H9 (cell line): ENCODE measurements around the gene TXNDC5. TPM values are rescaled to one million over a fixed set of nuclear protein-coding genes. Genes with fewer than 3 reads are reported as not detected.

Experiments
- DNase-seq: peaks from one replicate; pipeline ENCODE4 v3.0.0-alpha.2; 2017
- H2AFZ ChIP-seq: one replicate; pipeline ENCODE4 v1.6.1; 2013; ENCODE audit warnings: mild to moderate bottlenecking, low read length, control low read depth, moderate library complexity
- H2AK5ac ChIP-seq: 2 replicates; pipeline ENCODE4 v1.6.1; 2013; ENCODE audit warnings: low read length, control low read depth, mixed read lengths; ENCODE audit not compliant: insufficient read length
- H2BK120ac ChIP-seq: one replicate; pipeline ENCODE4 v1.6.1; 2013; ENCODE audit warnings: low read depth, mild to moderate bottlenecking, low read length, control low read depth, inconsistent platforms; ENCODE audit not compliant: poor library complexity, severe bottlenecking
- H2BK12ac ChIP-seq: 2 replicates; pipeline ENCODE4 v1.6.1; 2013; ENCODE audit warnings: low read length, control low read depth, mixed read lengths, low read depth; ENCODE audit not compliant: insufficient read length
- H2BK15ac ChIP-seq: 2 replicates; pipeline ENCODE4 v1.6.1; 2013; ENCODE audit warnings: low read depth, low read length, control low read depth
- H2BK20ac ChIP-seq: one replicate; pipeline ENCODE4 v1.6.1; 2013; ENCODE audit warnings: low read depth, mild to moderate bottlenecking, low read length, control low read depth, inconsistent platforms; ENCODE audit not compliant: poor library complexity, severe bottlenecking
- H2BK5ac ChIP-seq: 2 replicates; pipeline ENCODE4 v1.6.1; 2013; ENCODE audit warnings: low read length, control low read depth, mixed read lengths; ENCODE audit not compliant: insufficient read length
- H3K14ac ChIP-seq: 2 replicates; pipeline ENCODE4 v1.6.1; 2013; ENCODE audit warnings: low read length, control low read depth; ENCODE audit not compliant: insufficient read depth
- H3K18ac ChIP-seq: 2 replicates; pipeline ENCODE4 v1.6.1; 2013; ENCODE audit warnings: low read depth, mild to moderate bottlenecking, mixed read lengths, low read length, control low read depth; ENCODE audit not compliant: insufficient read length
- H3K23ac ChIP-seq: 2 replicates; pipeline ENCODE4 v1.6.1; 2013; ENCODE audit warnings: low read length, control low read depth, mixed read lengths, low read depth; ENCODE audit not compliant: insufficient read length
- H3K23me2 ChIP-seq: 2 replicates; pipeline ENCODE4 v1.6.1; 2013; ENCODE audit warnings: low read depth, mild to moderate bottlenecking, mixed read lengths, low read length, control low read depth; ENCODE audit not compliant: insufficient read length, poor library complexity, severe bottlenecking
- H3K27ac ChIP-seq: 2 replicates; pipeline ENCODE4 v1.5.1; 2013; ENCODE audit warnings: low read length, control low read depth, mixed read lengths, low read depth; ENCODE audit not compliant: insufficient read length
- H3K27me3 ChIP-seq: 2 replicates; pipeline ENCODE4 v1.6.1; 2013; ENCODE audit warnings: low read length, control low read depth, inconsistent platforms; ENCODE audit not compliant: insufficient read depth
- H3K4ac ChIP-seq: 2 replicates; pipeline ENCODE4 v1.6.1; 2013; ENCODE audit warnings: low read depth, mild to moderate bottlenecking, control low read depth, inconsistent platforms, low read length, moderate library complexity
- H3K4me1 ChIP-seq: 2 replicates; pipeline ENCODE4 v1.6.1; 2013; ENCODE audit warnings: low read length, control low read depth, inconsistent platforms; ENCODE audit not compliant: insufficient read depth
- H3K4me2 ChIP-seq: 2 replicates; pipeline ENCODE4 v1.6.1; 2013; ENCODE audit warnings: low read length, control low read depth, mixed read lengths; ENCODE audit not compliant: insufficient read length, insufficient read depth
- H3K56ac ChIP-seq: 2 replicates; pipeline ENCODE4 v1.6.1; 2013; ENCODE audit warnings: low read depth, mild to moderate bottlenecking, mixed read lengths, low read length, control low read depth; ENCODE audit not compliant: insufficient read length
- H3K79me1 ChIP-seq: 2 replicates; pipeline ENCODE4 v1.6.1; 2013; ENCODE audit warnings: low read depth, mild to moderate bottlenecking, moderate library complexity, low read length, control low read depth, inconsistent platforms; ENCODE audit not compliant: insufficient read depth, poor library complexity, severe bottlenecking
- H3K79me2 ChIP-seq: 2 replicates; pipeline ENCODE4 v1.6.1; 2013; ENCODE audit warnings: low read length, control low read depth, inconsistent platforms; ENCODE audit not compliant: insufficient read depth
- H3K9ac ChIP-seq: 2 replicates; pipeline ENCODE4 v1.6.1; 2013; ENCODE audit warnings: low read length, control low read depth, mixed read lengths; ENCODE audit not compliant: insufficient read length; ENCODE audit errors: extremely low read depth
- H3K9me3 ChIP-seq: one replicate; pipeline ENCODE4 v1.6.1; 2013; ENCODE audit warnings: low read depth, low read length, inconsistent platforms; ENCODE audit not compliant: control insufficient read depth
- H3T11ph ChIP-seq: one replicate; pipeline ENCODE4 v1.6.1; 2013; ENCODE audit warnings: mild to moderate bottlenecking, low read length, control low read depth, inconsistent platforms
- H4K20me1 ChIP-seq: one replicate; pipeline ENCODE4 v1.6.1; 2013; ENCODE audit not compliant: control insufficient read depth, insufficient read length, insufficient read depth
- H4K5ac ChIP-seq: 2 replicates; pipeline ENCODE4 v1.6.1; 2013; ENCODE audit warnings: low read depth, mild to moderate bottlenecking, mixed read lengths, low read length, control low read depth; ENCODE audit not compliant: insufficient read length
- H4K8ac ChIP-seq: replicated peaks from 2 replicates; pipeline ENCODE4 v1.6.1; 2013; ENCODE audit warnings: low read length, control low read depth, mixed read lengths, low read depth; ENCODE audit not compliant: insufficient read length
- H4K91ac ChIP-seq: 2 replicates; pipeline ENCODE4 v1.6.1; 2013; ENCODE audit warnings: low read depth, mild to moderate bottlenecking, moderate library complexity, mixed read lengths, low read length, control low read depth; ENCODE audit not compliant: insufficient read length
- H3K27ac Mint-ChIP-seq, 3 experiments: 2 replicates in 2 of 3; 3 replicates in 1 of 3; pipeline ENCODE4 v1.8.0; 2020 to 2021; ENCODE audit warnings: mixed read lengths in 3 of 3, mild to moderate bottlenecking in 1 of 3, moderate library complexity in 1 of 3
- H3K27me3 Mint-ChIP-seq: 2 replicates; pipeline ENCODE4 v1.8.0; 2021; ENCODE audit warnings: low read depth, mild to moderate bottlenecking, moderate library complexity, mixed read lengths
- H3K36me3 Mint-ChIP-seq, 3 experiments: 2 replicates in 2 of 3; 3 replicates in 1 of 3; pipeline ENCODE4 v1.8.0; 2020 to 2021; ENCODE audit warnings: low read depth in 3 of 3, mixed read lengths in 3 of 3; ENCODE audit not compliant: insufficient read depth in 1 of 3
- H3K4me1 Mint-ChIP-seq, 2 experiments: 2 replicates each; pipeline ENCODE4 v1.8.0; 2020; ENCODE audit warnings: mixed read lengths in 2 of 2
- H3K4me3 Mint-ChIP-seq, 2 experiments: 2 replicates in 1 of 2; 3 replicates in 1 of 2; pipeline ENCODE4 v1.8.0; 2020 to 2021; ENCODE audit warnings: mild to moderate bottlenecking in 2 of 2, mixed read lengths in 2 of 2, moderate library complexity in 1 of 2
- H3K9me3 Mint-ChIP-seq, 2 experiments: 2 replicates in 1 of 2; 3 replicates in 1 of 2; pipeline ENCODE4 v1.8.0; 2020; ENCODE audit warnings: mild to moderate bottlenecking in 2 of 2, mixed read lengths in 2 of 2, moderate library complexity in 1 of 2
- WGBS: extraction: QIAGEN DNeasy Blood & Tissue Kit; methylation state at CpG from one replicate; pipeline ENCODE4 v1.1.7; 2013; ENCODE audit warnings: missing lambda C conversion rate, low lambda C conversion rate, mixed read lengths; ENCODE audit not compliant: insufficient read length; ENCODE audit errors: extremely low coverage; 5-methylcytosine and 5-hydroxymethylcytosine counted together
- total RNA-seq: library from RNA; stranded (reverse); gene quantifications from 2 replicates; pipeline ENCODE4 v1.2.1, GENCODE V29; 2021
- TF ChIP-seq, protein P1 (sequence below): fragments of 200-600 bp; sonication (generic); conservative IDR thresholded peaks from 3 replicates; pipeline ENCODE4 v1.8.0; 2021; ENCODE audit warnings: antibody characterized with exemption, mild to moderate bottlenecking

TXNDC5 gene
- total RNA-seq, 1 experiment from 2014 or later = 130 TPM

GRCh38 chr6:7879980-7880717 is 30.4 kb downstream of the TXNDC5 start:
- Histone ChIP-seq H2BK15ac (no peak overlapping the region), H2BK20ac (no peak overlapping the region), H3T11ph (no peak overlapping the region), H2BK12ac (no peak overlapping the region), H3K79me2 (no peaks in the 10 kb centered on the region), H3K9ac (no peak overlapping the region), H3K14ac (no peak overlapping the region), H3K9me3 (no peaks in the 10 kb centered on the region), H4K91ac (no peak overlapping the region), H3K79me1 (no peaks in the 10 kb centered on the region), H3K4me1 (no peaks in the 10 kb centered on the region), H2AK5ac (no peak overlapping the region), H4K20me1 (no peaks in the 10 kb centered on the region), H3K23me2 (no peaks in the 10 kb centered on the region), H4K8ac (no peak overlapping the region), H2AFZ (no peak overlapping the region), H3K27me3 (no peaks in the 10 kb centered on the region), H2BK5ac (no peak overlapping the region), H2BK120ac (no peak overlapping the region), H3K4me2 (no peak overlapping the region), H4K5ac (no peak overlapping the region), H3K18ac (no peak overlapping the region), H3K56ac (no peak overlapping the region), H3K27ac (no peak overlapping the region), H3K4ac (no peak overlapping the region), H3K23ac (no peak overlapping the region)
- H3K9me3 Mint-ChIP-seq = no peaks in the 10 kb centered on the region
- DNase-seq = no peak
- TF ChIP-seq, protein P1, sequence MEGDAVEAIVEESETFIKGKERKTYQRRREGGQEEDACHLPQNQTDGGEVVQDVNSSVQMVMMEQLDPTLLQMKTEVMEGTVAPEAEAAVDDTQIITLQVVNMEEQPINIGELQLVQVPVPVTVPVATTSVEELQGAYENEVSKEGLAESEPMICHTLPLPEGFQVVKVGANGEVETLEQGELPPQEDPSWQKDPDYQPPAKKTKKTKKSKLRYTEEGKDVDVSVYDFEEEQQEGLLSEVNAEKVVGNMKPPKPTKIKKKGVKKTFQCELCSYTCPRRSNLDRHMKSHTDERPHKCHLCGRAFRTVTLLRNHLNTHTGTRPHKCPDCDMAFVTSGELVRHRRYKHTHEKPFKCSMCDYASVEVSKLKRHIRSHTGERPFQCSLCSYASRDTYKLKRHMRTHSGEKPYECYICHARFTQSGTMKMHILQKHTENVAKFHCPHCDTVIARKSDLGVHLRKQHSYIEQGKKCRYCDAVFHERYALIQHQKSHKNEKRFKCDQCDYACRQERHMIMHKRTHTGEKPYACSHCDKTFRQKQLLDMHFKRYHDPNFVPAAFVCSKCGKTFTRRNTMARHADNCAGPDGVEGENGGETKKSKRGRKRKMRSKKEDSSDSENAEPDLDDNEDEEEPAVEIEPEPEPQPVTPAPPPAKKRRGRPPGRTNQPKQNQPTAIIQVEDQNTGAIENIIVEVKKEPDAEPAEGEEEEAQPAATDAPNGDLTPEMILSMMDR = no peak
- H3K36me3 Mint-ChIP-seq = peaks cover 28 to 41% (median 37%) of the 10 kb centered on the region in 3 experiments; a peak in 6 of 7 replicates
- H3K4me3 Mint-ChIP-seq = no peak overlapping the region
- no peak overlapping the region for H3K27ac Mint-ChIP-seq
- no CpG with 5 or more reads among the region's 13 CpGs for WGBS
- H3K4me1 Mint-ChIP-seq = peaks cover 0 to 6% of the 10 kb centered on the region in 2 experiments; a peak in 2 of 4 replicates
- H3K27me3 Mint-ChIP-seq = no peaks in the 10 kb centered on the region
